Measurements from ENCODE around the gene STMN1.
"Not testable (repeated sequence)": the region's sequence is repeated elsewhere in the genome, so short reads cannot be mapped to it uniquely, and the experiment has no call there.

GRCh38 chr1:25932811-25933400 is 26.7 kb upstream of the STMN1 start:
- not testable (repeated sequence) for TF ChIP-seq CTCF, POLR2AphosphoS5, POLR2A, EP300 (IDR thresholded peaks at IDR 0.05)
